SH-SY5Y (cell line): ENCODE measurements around the gene PODNL1.

Experiments
- GATA2 ChIP-seq: IDR thresholded peaks from 2 replicates; pipeline ENCODE4 v1.6.1; 2011; ENCODE audit warnings: mild to moderate bottlenecking, low read depth, low read length
- GATA3 ChIP-seq: IDR thresholded peaks from 2 replicates; pipeline ENCODE4 v1.6.1; 2011; ENCODE audit warnings: low read depth, mild to moderate bottlenecking, low read length, moderate library complexity

DNA sequence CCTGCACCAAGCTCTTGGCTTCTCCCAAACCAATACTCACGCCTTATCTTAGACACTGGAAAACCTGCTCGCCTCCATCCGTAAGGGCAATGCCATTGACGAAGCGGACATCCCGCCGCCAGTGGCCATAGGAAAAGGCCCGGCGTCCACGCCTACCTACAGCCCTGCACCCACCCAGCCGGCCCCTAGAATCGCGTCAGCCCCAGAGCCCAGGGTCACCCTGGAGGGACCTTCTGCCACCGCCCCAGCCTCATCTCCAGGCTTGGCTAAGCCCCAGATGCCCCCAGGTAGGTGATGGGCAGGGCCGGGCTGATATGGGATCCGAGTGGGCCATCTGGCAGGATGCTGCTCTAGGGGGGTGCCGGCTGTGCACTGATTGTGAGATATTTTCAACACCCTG, 24.9 kb downstream of the PODNL1 start:
- TF ChIP-seq GATA2 = no peak
- no peak for TF ChIP-seq GATA3
